H1 (cell line): ENCODE results near the gene SNRNP70. TPM values are rescaled to one million over a fixed set of nuclear protein-coding genes. Genes with fewer than 3 reads are reported as not detected.

ENCODE experiments used
- CTCF ChIA-PET: fragments of 300-600 bp; sonication (Branson Sonifier 250); formaldehyde crosslinking; loops from one replicate; lab custom pipeline; 2021; ENCODE audit not compliant: partially characterized antibody; lab: Charles Lee
- POLR2A ChIA-PET: fragments of 300-600 bp; sonication (Branson Sonifier 250); formaldehyde crosslinking; loops from one replicate; lab custom pipeline; 2021; ENCODE audit warnings: inconsistent platforms; ENCODE audit not compliant: partially characterized antibody; lab: Charles Lee
- DNase-seq, 2 experiments: peaks; one replicate each; pipeline versions ENCODE4 v3.0.0 to v3.0.0-alpha.2; 2010 to 2022; ENCODE audit warnings: low spot score in 2 of 2, low read depth in 1 of 2, mixed read lengths in 1 of 2
- FAIRE-seq: peaks from 2 replicates; lab custom pipeline; 2011; peaks lifted over from hg19 to GRCh38; lab: Jason Lieb, UNC
- H2AFZ ChIP-seq: 2 replicates; pipeline ENCODE4 v1.8.1; 2012; ENCODE audit warnings: low read length, inconsistent platforms
- H2AK5ac ChIP-seq: 2 replicates; pipeline ENCODE4 v1.6.1; 2013; ENCODE audit warnings: low read depth, low read length
- H2BK120ac ChIP-seq: replicated peaks from 2 replicates; pipeline ENCODE3; 2013; ENCODE audit warnings: low read depth, low read length, inconsistent platforms
- H2BK12ac ChIP-seq: 2 replicates; pipeline ENCODE4 v1.6.1; 2013; ENCODE audit warnings: low read depth, low read length
- H2BK15ac ChIP-seq: 2 replicates; pipeline ENCODE4 v1.6.1; 2013; ENCODE audit warnings: low read length
- H2BK20ac ChIP-seq: 2 replicates; pipeline ENCODE4 v1.6.1; 2013; ENCODE audit warnings: low read length
- H2BK5ac ChIP-seq: 2 replicates; pipeline ENCODE4 v1.6.1; 2013; ENCODE audit warnings: low read depth, low read length
- H3K14ac ChIP-seq: 2 replicates; pipeline ENCODE4 v1.6.1; 2013; ENCODE audit warnings: inconsistent platforms; ENCODE audit not compliant: insufficient read length
- H3K18ac ChIP-seq: 2 replicates; pipeline ENCODE4 v1.6.1; 2013; ENCODE audit warnings: low read length; ENCODE audit errors: extremely low read depth
- H3K23ac ChIP-seq: 2 replicates; pipeline ENCODE4 v1.6.1; 2013; ENCODE audit warnings: inconsistent platforms; ENCODE audit not compliant: insufficient read length
- H3K23me2 ChIP-seq: 2 replicates; pipeline ENCODE4 v1.6.1; 2013; ENCODE audit warnings: low read depth, low read length
- H3K27ac ChIP-seq: 2 replicates; pipeline ENCODE4 v1.6.1; 2011; ENCODE audit warnings: low read depth, low read length, inconsistent platforms
- H3K27me3 ChIP-seq, 4 experiments: replicated peaks in 1 of 4; 1 replicate in 1 of 4; 2 replicates in 3 of 4; pipeline versions ENCODE4 v1.6.1 to v1.8.1; 2011 to 2013; ENCODE audit warnings: low read length in 3 of 4, mild to moderate bottlenecking in 3 of 4, inconsistent platforms in 2 of 4, mixed read lengths in 2 of 4, moderate library complexity in 1 of 4; ENCODE audit not compliant: control insufficient read depth in 3 of 4, insufficient read depth in 3 of 4; ENCODE audit errors: extremely low read depth in 1 of 4
- H3K36me3 ChIP-seq, 4 experiments: 2 replicates each; pipeline versions ENCODE4 v1.6.1 to v1.8.1; 2011 to 2013; ENCODE audit warnings: mild to moderate bottlenecking in 4 of 4, low read length in 3 of 4, moderate library complexity in 2 of 4, control low read depth in 1 of 4, inconsistent platforms in 1 of 4; ENCODE audit not compliant: insufficient read depth in 4 of 4, control insufficient read depth in 2 of 4
- H3K4ac ChIP-seq: replicated peaks from 2 replicates; pipeline ENCODE3; 2013; ENCODE audit warnings: low read length, low read depth, mixed read lengths, inconsistent platforms; ENCODE audit not compliant: insufficient read length
- H3K4me1 ChIP-seq, 4 experiments: replicated peaks in 1 of 4; 1 replicate in 1 of 4; 2 replicates in 3 of 4; pipeline versions ENCODE4 v1.6.1 to v1.8.1; 2011 to 2013; ENCODE audit warnings: low read length in 3 of 4, inconsistent platforms in 2 of 4, mixed read lengths in 1 of 4; ENCODE audit not compliant: insufficient read depth in 4 of 4, control insufficient read depth in 3 of 4
- H3K4me2 ChIP-seq, 2 experiments: 2 replicates each; pipeline versions ENCODE4 v1.6.1 to v1.8.1; 2011 to 2013; ENCODE audit warnings: low read depth in 2 of 2, low read length in 2 of 2, control low read depth in 1 of 2, inconsistent platforms in 1 of 2, mild to moderate bottlenecking in 1 of 2; ENCODE audit not compliant: insufficient read depth in 1 of 2
- H3K4me3 ChIP-seq, 4 experiments: fragments of 200-600, 300-600 bp in 1 of 4; sonication (generic), shearing (Covaris generic), sonication (Bioruptor Twin) in 1 of 4; 2 replicates each; pipeline versions ENCODE4 v1.5.1 to v1.8.1; 2011 to 2016; ENCODE audit warnings: low read length in 4 of 4, low read depth in 3 of 4, control low read depth in 2 of 4, inconsistent platforms in 2 of 4, mild to moderate bottlenecking in 2 of 4, mixed read lengths in 1 of 4, moderate library complexity in 1 of 4; ENCODE audit not compliant: insufficient read depth in 2 of 4; ENCODE audit errors: extremely low read depth in 1 of 4
- H3K56ac ChIP-seq: replicated peaks from 2 replicates; pipeline ENCODE3; 2013; ENCODE audit warnings: low read depth, mild to moderate bottlenecking, mixed read lengths, low read length, inconsistent platforms; ENCODE audit not compliant: insufficient read length
- H3K79me1 ChIP-seq: 2 replicates; pipeline ENCODE4 v1.6.1; 2013; ENCODE audit warnings: low read depth, low read length, control low read depth
- H3K79me2 ChIP-seq, 2 experiments: 2 replicates each; pipeline versions ENCODE4 v1.6.1 to v1.8.1; 2012 to 2013; ENCODE audit warnings: low read length in 2 of 2, mild to moderate bottlenecking in 2 of 2, inconsistent platforms in 1 of 2; ENCODE audit not compliant: insufficient read depth in 2 of 2, control insufficient read depth in 1 of 2
- H3K9ac ChIP-seq, 4 experiments: replicated peaks in 1 of 4; 1 replicate in 1 of 4; 2 replicates in 3 of 4; pipeline versions ENCODE4 v1.6.1 to v1.8.1; 2011 to 2013; ENCODE audit warnings: low read depth in 3 of 4, low read length in 3 of 4, control low read depth in 2 of 4, mild to moderate bottlenecking in 2 of 4, moderate library complexity in 2 of 4, inconsistent platforms in 1 of 4; ENCODE audit errors: extremely low read depth in 1 of 4
- H3K9me3 ChIP-seq, 2 experiments: 2 replicates each; pipeline versions ENCODE4 v1.6.1 to v1.8.1; 2012 to 2013; ENCODE audit warnings: mild to moderate bottlenecking in 2 of 2, moderate library complexity in 2 of 2, control low read depth in 1 of 2, inconsistent platforms in 1 of 2, low read depth in 1 of 2, low read length in 1 of 2, mixed read lengths in 1 of 2; ENCODE audit not compliant: insufficient read depth in 2 of 2
- H4K20me1 ChIP-seq, 2 experiments: replicated peaks in 1 of 2; 2 replicates each; pipeline versions ENCODE3 to v1.8.1; 2011 to 2013; ENCODE audit warnings: inconsistent platforms in 2 of 2, low read length in 2 of 2, mild to moderate bottlenecking in 1 of 2; ENCODE audit not compliant: insufficient read depth in 2 of 2, control insufficient read depth in 1 of 2
- H4K5ac ChIP-seq: 2 replicates; pipeline ENCODE4 v1.6.1; 2013; ENCODE audit warnings: low read length, low read depth, mixed read lengths, inconsistent platforms; ENCODE audit not compliant: insufficient read length
- H4K8ac ChIP-seq: 2 replicates; pipeline ENCODE4 v1.8.0; 2013; ENCODE audit warnings: mild to moderate bottlenecking, moderate library complexity, low read length, inconsistent platforms; ENCODE audit not compliant: insufficient read depth; ENCODE audit errors: extremely low read depth
- H4K91ac ChIP-seq: replicated peaks from 2 replicates; pipeline ENCODE3; 2013; ENCODE audit warnings: low read length, mixed read lengths, inconsistent platforms; ENCODE audit not compliant: insufficient read length
- BACH1 ChIP-seq: IDR thresholded peaks from 2 replicates; pipeline ENCODE4 v1.6.1; 2012; ENCODE audit warnings: low read length, improper control_type of control experiment
- CBX5 ChIP-seq: fragments of 300-800, 300-1000 bp; sonication (generic); IDR thresholded peaks from 2 replicates; pipeline ENCODE4 v1.7.1; 2016; ENCODE audit warnings: antibody characterized with exemption, low read length, low read depth
- CBX8 ChIP-seq: fragments of 300-800, 300-1000 bp; sonication (generic); IDR thresholded peaks from 2 replicates; pipeline ENCODE4 v1.7.1; 2016; ENCODE audit warnings: low read depth, low read length, borderline replicate concordance
- E2F6 ChIP-seq: IDR thresholded peaks from 2 replicates; pipeline ENCODE4 v1.6.1; 2012; ENCODE audit warnings: inconsistent platforms
- GABPA ChIP-seq: IDR thresholded peaks from 2 replicates; pipeline ENCODE4 v1.6.1; 2011; ENCODE audit warnings: mild to moderate bottlenecking, low read length, moderate library complexity, borderline replicate concordance; ENCODE audit not compliant: insufficient read depth
- JUND ChIP-seq: IDR thresholded peaks from 2 replicates; pipeline ENCODE4 v1.6.1; 2011; ENCODE audit warnings: mild to moderate bottlenecking, improper control_type of control experiment, low read length
- KDM1A ChIP-seq: fragments of 200-600, 300-600 bp; sonication (generic); IDR thresholded peaks from 2 replicates; pipeline ENCODE4 v1.7.1; 2016; ENCODE audit warnings: mild to moderate bottlenecking, low read length, borderline replicate concordance
- KDM4A ChIP-seq: IDR thresholded peaks from one replicate; pipeline ENCODE4 v1.7.1; 2012; ENCODE audit warnings: low read depth, mild to moderate bottlenecking, moderate library complexity, low read length, inconsistent platforms; ENCODE audit not compliant: severe bottlenecking
- NANOG ChIP-seq: IDR thresholded peaks from 2 replicates; pipeline ENCODE4 v1.6.1; 2011; ENCODE audit warnings: low read length, low read depth, mild to moderate bottlenecking, inconsistent platforms; ENCODE audit not compliant: insufficient read depth, poor library complexity, severe bottlenecking
- POLR2AphosphoS5 ChIP-seq: IDR thresholded peaks from 2 replicates; pipeline ENCODE4 v1.6.1; 2011; ENCODE audit warnings: low read depth, low read length
- RFX5 ChIP-seq: IDR thresholded peaks from 2 replicates; pipeline ENCODE4 v1.6.1; 2011; ENCODE audit warnings: low read depth, low read length, improper control_type of control experiment, borderline replicate concordance
- RNF2 ChIP-seq: fragments of 200-900, 300-1000 bp; sonication (generic); IDR thresholded peaks from 2 replicates; pipeline ENCODE4 v1.7.1; 2016; ENCODE audit warnings: borderline replicate concordance, low read depth, mild to moderate bottlenecking, antibody characterized with exemption, low read length; ENCODE audit not compliant: poor library complexity, severe bottlenecking; ENCODE audit errors: missing control alignments
- SIN3A ChIP-seq, 2 experiments: IDR thresholded peaks in 1 of 2; conservative IDR thresholded peaks in 1 of 2; 2 replicates each; pipeline ENCODE4 v1.6.1; 2011 to 2012; ENCODE audit warnings: low read length in 2 of 2, improper control_type of control experiment in 1 of 2, low read depth in 1 of 2, mild to moderate bottlenecking in 1 of 2
- WGBS, 2 experiments: shearing (Covaris generic) in 1 of 2; methylation state at CpG; one replicate each; pipeline versions ENCODE4 v1.1.6 to v1.1.7; 2013 to 2015; ENCODE audit warnings: low lambda C conversion rate in 2 of 2, mixed read lengths in 2 of 2, inconsistent platforms in 1 of 2, low coverage in 1 of 2, missing lambda C conversion rate in 1 of 2; ENCODE audit not compliant: insufficient replicate concordance in 2 of 2, insufficient coverage in 1 of 2, insufficient read length in 1 of 2; ENCODE audit errors: extremely low coverage in 1 of 2, missing lambda C conversion rate in 1 of 2; 5-methylcytosine and 5-hydroxymethylcytosine counted together
- polyA plus RNA-seq, 7 experiments: library from polyadenylated mRNA; depleted of rRNA in 3 of 7; stranded (reverse) in 5 of 7; unstranded in 2 of 7; fragments of >200 nt in 5 of 7; fragments of 200-250 nt in 2 of 7; gene quantifications; 1 replicate in 5 of 7; 2 replicates in 1 of 7; 4 replicates in 1 of 7; pipeline versions ENCODE4 v1.2.1 to v1.2.3, GENCODE V29; 2011 to 2013; ENCODE audit warnings: missing spikeins in 2 of 7, mixed read lengths in 2 of 7
- total RNA-seq: library from RNA; stranded (reverse); fragmentation: NEBNext Ultra II Directional; extraction: Animal tissue kit (Norgen Biotek cat#: 25700); gene quantifications from 2 replicates; pipeline ENCODE4 v1.2.1, GENCODE V29; 2021

Gene SNRNP70
- total and polyA plus RNA-seq, 2 of the 8 experiments (the other 6 are each of a cell fraction or from before 2014, with no cell fraction given), result 231 to 235 TPM

GRCh38 chr19:49042177-49042576, 43.1 kb upstream of the SNRNP70 start:
- H3K36me3 ChIP-seq, result no peaks in the 10 kb centered on the region
- H3K79me2 ChIP-seq, result no peaks in the 10 kb centered on the region
- no peak overlapping the region for H3K4me2 ChIP-seq
- 83% methylated on average over 17 of the region's 17 CpGs; no CpG with 5 or more reads in 1 of the 2 experiments for WGBS, 2 experiments
- no peak overlapping the region for H4K8ac ChIP-seq
- no peak overlapping the region for H3K9ac ChIP-seq
- no peak overlapping the region for H2BK15ac ChIP-seq
- no peak overlapping the region for H3K4ac ChIP-seq
- no peak overlapping the region for H2BK12ac ChIP-seq
- H4K5ac ChIP-seq, result no peak overlapping the region
- H3K27me3 ChIP-seq, result no peaks in the 10 kb centered on the region
- no peak overlapping the region for H2AFZ ChIP-seq
- H3K18ac ChIP-seq, result no peak overlapping the region
- H3K23ac ChIP-seq, result no peak overlapping the region
- no peaks in the 10 kb centered on the region for H3K9me3 ChIP-seq
- POLR2A ChIA-PET, result no interaction called here
- no peak overlapping the region for H2BK5ac ChIP-seq
- FAIRE-seq (no peak), DNase-seq (no peak)
- H3K4me3 ChIP-seq, result no peak overlapping the region
- H3K14ac ChIP-seq, result no peak overlapping the region
- CTCF ChIA-PET, result interaction anchor here (0.6 kb wide), 2 partner anchors 198 to 298 kb away, joined by 3 to 4 read pairs; no protein-coding TSS in a partner anchor
- no peak overlapping the region for H3K56ac ChIP-seq
- no peak overlapping the region for H2AK5ac ChIP-seq
- no peak overlapping the region for H2BK20ac ChIP-seq
- H2BK120ac ChIP-seq, result no peak overlapping the region
- no peaks in the 10 kb centered on the region for H3K79me1 ChIP-seq
- H3K4me1 ChIP-seq, result no peaks in the 10 kb centered on the region
- no peak overlapping the region for H3K27ac ChIP-seq
- no peaks in the 10 kb centered on the region for H4K20me1 ChIP-seq
- no peak overlapping the region for H4K91ac ChIP-seq
- H3K23me2 ChIP-seq, result no peaks in the 10 kb centered on the region
- no peak for TF ChIP-seq KDM1A
- no peak for TF ChIP-seq RNF2
- TF ChIP-seq CBX8, result no peak
- no peak for TF ChIP-seq POLR2AphosphoS5
- TF ChIP-seq RFX5, result no peak
- TF ChIP-seq KDM4A, result no peak
- TF ChIP-seq E2F6, result no peak
- TF ChIP-seq NANOG, result no peak
- TF ChIP-seq SIN3A (conservative IDR thresholded peaks at IDR 0.05 in 1 of 2, IDR thresholded peaks at IDR 0.05 in 1 of 2; ENCODE audit: low read depth in 1 of 2, low read length in 2 of 2), result no peak
- no peak for TF ChIP-seq BACH1
- no peak for TF ChIP-seq CBX5
- TF ChIP-seq JUND, result no peak
- TF ChIP-seq GABPA, result no peak
